Left renal cortex interstitium (tissue), 4 donors: Measurements from ENCODE around the gene CNMD. TPM values are rescaled to one million over a fixed set of nuclear protein-coding genes. Genes with fewer than 3 reads are reported as not detected.

ENCODE experiments used
- DNase-seq, 4 donors: peaks; one replicate each; pipeline ENCODE4 v3.0.0-alpha.2; 2013; ENCODE audit warnings: low read depth in 4 of 4, low spot score in 2 of 4, missing footprints in 1 of 4
- polyA plus RNA-seq, 4 donors: library from polyadenylated mRNA; unstranded; fragments of 120-200 nt; gene quantifications; one replicate each; pipeline ENCODE4 v1.2.1, GENCODE V29; 2013; ENCODE audit not compliant: insufficient read length in 4 of 4

Gene CNMD
- 1 to 10 TPM in 1 of 4 donors, under 1 TPM in 3; 0.58 to 1.3 (median 0.87) TPM for polyA plus RNA-seq

- no peak for DNase-seq
Observed at GRCh38 chr13:52739468-52740071, at the start of gene CNMD. CNMD (minus strand) TSS chr13:52739820; CDS start chr13:52739701, 119 bp downstream.

GRCh38 chr13:52788011-52788410 lies 48.4 kb upstream of the CNMD start:
- no peak for DNase-seq

GRCh38 chr13:52787235-52787634 lies 47.6 kb upstream of the CNMD start:
- DNase-seq = no peak

- no peak for DNase-seq
Observed at GRCh38 chr13:52786766-52787165, 47.1 kb upstream of the CNMD start.

GRCh38 chr13:52785739-52786138 lies 46.1 kb upstream of the CNMD start:
- DNase-seq = no peak

GRCh38 chr13:52784591-52785340 lies 45.1 kb upstream of the CNMD start:
- no peak for DNase-seq

GRCh38 chr13:52783943-52784342 lies 44.3 kb upstream of the CNMD start:
- DNase-seq = no peak

- peak in 1 of 4 donors; percentile 19 for DNase-seq
Observed at GRCh38 chr13:52782471-52783448, 43.1 kb upstream of the CNMD start.

- DNase-seq = no peak
Observed at GRCh38 chr13:52780611-52781010, 41.0 kb upstream of the CNMD start.

GRCh38 chr13:52780092-52780491 lies 40.5 kb upstream of the CNMD start:
- DNase-seq = no peak

GRCh38 chr13:52779103-52779502 lies 39.5 kb upstream of the CNMD start:
- no peak for DNase-seq

GRCh38 chr13:52776726-52777125 lies 37.1 kb upstream of the CNMD start:
- DNase-seq = no peak

- DNase-seq = no peak
Observed at GRCh38 chr13:52775511-52775910, 35.9 kb upstream of the CNMD start.

GRCh38 chr13:52767949-52768516 lies 28.4 kb upstream of the CNMD start:
- DNase-seq = no peak

GRCh38 chr13:52765611-52766390 lies 26.2 kb upstream of the CNMD start:
- no peak for DNase-seq

GRCh38 chr13:52760077-52760476 lies 20.5 kb upstream of the CNMD start:
- DNase-seq = no peak

- DNase-seq = no peak
Observed at GRCh38 chr13:52758114-52758513, 18.5 kb upstream of the CNMD start.

GRCh38 chr13:52751196-52751595 lies 11.6 kb upstream of the CNMD start:
- no peak for DNase-seq

- DNase-seq = no peak
Observed at GRCh38 chr13:52750713-52751112, 11.1 kb upstream of the CNMD start.

GRCh38 chr13:52749419-52749818 lies 9.8 kb upstream of the CNMD start:
- no peak for DNase-seq
